SKM-1 treated with dmso at 0.1 percent for 144 hours (cell line): ENCODE results near the gene HOXD10.

Experiments used
- DNase-seq: peaks from one replicate; lab custom pipeline; 2025; ENCODE audit not compliant: unreplicated experiment; lab: John Stamatoyannopoulos, UW

HOXD10 gene

DNA sequence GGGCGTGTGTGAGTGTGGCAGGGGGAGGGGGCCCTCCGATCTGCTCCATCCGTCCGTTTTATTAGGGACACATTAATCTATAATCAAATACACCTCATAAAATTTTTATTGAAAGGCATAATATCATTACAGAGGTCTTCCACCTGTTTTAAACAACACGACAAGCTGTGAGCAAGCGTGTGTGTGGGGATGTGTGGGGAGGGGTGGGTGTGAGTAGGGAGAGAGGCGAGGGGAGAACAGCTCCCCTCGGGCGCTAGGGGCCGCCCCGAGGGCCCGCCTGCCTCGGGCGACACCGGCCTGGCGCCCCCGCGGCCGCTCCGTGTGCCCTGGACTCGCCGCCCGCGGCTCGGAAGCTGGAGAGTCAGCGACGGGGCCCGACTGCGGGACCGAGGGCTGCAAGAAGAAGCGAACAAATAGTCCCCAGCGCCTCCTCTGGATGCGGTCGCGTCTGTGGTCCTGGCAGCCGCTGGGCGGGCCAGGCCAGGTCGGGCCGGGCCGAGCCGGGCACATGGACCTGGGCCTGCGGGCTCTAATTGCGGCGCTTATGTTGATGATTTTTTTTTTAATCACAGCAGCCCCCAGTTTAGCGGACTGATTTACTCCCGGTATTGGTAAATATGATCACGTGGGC is 5.6 kb downstream of the HOXD10 start:
- no peak for DNase-seq

DNA sequence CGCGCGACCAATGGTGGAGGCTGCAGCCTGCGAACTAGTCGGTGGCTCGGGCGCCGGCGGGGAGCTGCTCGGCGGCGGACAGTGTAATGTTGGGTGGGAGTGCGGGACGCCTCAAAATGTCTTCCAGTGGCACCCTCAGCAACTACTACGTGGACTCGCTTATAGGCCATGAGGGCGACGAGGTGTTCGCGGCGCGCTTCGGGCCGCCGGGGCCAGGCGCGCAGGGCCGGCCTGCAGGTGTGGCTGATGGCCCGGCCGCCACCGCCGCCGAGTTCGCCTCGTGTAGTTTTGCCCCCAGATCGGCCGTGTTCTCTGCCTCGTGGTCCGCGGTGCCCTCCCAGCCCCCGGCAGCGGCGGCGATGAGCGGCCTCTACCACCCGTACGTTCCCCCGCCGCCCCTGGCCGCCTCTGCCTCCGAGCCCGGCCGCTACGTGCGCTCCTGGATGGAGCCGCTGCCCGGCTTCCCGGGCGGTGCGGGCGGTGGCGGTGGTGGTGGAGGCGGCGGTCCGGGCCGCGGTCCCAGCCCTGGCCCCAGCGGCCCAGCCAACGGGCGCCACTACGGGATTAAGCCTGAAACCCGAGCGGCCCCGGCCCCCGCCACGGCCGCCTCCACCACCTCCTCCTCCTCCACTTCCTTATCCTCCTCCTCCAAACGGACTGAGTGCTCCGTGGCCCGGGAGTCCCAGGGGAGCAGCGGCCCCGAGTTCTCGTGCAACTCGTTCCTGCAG is 6.3 kb downstream of the HOXD10 start, which contains the start of gene HOXD9:
Gene HOXD9 (plus strand): TSS at position 37 of the 728 bp plus-strand sequence. CDS start 50 bp downstream, at position 87.
- no peak for DNase-seq

DNA sequence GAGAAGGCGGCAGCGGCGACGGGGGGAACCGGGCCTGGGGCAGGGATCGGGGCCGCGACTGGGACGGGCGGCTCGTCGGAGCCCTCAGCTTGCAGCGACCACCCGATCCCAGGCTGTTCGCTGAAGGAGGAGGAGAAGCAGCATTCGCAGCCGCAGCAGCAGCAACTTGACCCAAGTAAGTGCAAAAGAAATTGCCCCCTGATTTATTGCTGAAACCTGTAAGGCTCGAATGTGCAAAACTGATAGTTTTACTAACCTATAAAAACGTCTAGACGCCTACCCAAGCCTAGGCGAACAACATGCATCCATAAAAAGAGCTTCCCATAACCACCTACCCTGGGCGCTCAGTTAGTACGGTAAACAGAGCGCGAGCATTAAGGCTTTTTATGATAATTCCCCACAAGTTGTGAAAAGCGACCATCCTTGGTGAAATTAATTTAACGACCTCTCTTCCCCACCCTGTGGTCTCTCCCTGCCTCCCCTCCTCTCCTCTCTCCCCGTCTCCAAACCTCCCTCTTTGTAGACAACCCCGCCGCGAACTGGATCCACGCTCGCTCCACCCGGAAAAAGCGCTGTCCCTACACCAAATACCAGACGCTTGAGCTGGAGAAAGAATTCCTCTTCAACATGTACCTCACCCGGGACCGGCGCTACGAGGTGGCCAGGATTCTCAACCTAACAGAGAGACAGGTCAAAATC is 7.0 kb downstream of the HOXD10 start:
- no peak for DNase-seq

DNA sequence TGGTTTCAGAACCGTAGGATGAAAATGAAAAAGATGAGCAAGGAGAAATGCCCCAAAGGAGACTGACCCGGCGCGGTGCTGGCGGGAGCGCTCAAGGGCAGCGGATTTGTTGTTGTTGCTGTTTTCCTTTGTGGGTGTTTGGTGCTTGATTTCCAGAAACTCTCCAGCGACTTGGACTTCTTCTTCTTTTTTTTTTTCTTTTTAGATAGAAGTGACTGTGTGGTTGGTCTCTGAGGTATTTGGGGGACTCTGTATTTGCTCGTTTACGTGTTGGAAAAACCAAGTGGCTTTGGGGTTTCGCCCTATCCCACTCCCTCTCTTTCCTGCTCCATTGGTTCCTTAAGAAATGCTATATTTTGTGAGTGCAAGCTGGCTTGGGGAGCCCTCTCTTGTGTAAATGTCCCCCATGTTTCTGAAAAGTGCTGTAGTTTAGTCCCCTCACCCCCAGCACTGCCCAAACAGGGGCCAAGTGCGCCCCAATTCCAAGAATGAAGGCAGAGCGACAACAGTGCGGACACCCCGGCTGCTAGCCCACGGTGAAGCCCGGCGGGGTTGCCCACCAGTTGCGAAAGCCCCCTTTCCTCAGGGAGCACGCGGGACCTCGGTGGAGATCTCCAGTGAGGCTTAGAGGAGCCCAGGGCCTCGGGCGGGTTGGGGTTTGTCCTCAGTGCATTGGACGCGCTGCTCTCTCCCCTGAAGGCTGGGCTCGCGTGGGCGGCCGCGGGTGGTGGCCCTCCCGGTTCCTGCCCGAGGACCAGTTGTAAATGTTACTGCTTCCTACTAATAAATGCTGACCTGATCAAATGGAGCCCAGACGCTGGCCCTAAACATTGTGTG is 7.8 kb downstream of the HOXD10 start:
- DNase-seq, result no peak

DNA sequence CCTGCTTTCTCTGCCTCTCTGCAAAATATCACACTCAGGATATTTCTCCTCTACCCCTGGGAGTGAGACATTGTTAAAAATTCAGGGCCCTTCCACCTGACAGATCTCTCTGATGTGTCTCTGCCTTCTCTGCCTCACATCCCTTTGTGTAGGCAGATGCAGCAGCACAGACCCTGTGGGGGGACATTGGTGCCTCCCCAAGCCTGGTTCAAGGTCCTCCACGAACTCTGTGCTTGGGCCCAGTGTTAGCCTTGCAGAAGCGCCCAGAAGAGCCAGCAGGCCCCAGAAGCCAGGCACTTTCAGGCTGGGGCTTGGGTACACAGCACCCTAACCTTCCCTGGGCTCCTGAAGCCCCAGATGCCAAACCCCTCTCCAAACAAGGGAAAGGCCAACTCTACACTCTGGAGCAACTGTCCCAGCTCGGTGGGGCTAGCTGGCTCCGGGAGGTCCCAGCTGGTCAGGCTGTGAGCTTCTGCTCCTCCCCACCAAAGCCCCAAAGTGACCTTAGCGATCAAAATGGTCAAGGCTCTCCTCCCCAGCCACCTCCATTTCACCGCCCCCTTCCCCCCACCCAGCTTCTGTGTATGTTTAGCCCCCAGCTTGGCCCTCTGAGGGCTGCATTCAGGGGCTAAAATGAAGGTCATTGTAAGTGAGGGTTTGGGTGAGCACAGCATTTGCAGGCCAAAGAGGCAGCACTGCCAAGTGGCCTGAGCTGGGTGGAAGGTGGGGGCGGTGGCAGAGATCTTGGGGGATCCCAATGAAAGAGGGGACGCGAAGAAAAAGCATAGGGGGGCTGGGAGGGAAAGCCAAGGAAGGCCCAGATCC is 8.6 kb downstream of the HOXD10 start:
- DNase-seq, result no peak

DNA sequence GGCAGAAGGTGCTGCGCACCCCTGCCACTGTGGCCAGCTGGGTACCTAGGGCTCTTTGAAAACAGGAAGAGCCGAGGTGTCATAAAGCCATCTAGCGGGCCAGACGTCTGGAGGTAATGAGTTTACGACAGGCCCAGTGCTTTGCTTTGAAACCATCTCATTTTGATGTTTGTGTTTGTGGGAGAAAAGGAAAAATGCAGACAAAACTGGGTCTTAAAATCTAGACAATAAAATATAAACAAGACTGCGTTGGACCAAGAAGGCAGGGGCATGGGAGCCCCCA is 9.1 kb downstream of the HOXD10 start:
- no peak for DNase-seq

DNA sequence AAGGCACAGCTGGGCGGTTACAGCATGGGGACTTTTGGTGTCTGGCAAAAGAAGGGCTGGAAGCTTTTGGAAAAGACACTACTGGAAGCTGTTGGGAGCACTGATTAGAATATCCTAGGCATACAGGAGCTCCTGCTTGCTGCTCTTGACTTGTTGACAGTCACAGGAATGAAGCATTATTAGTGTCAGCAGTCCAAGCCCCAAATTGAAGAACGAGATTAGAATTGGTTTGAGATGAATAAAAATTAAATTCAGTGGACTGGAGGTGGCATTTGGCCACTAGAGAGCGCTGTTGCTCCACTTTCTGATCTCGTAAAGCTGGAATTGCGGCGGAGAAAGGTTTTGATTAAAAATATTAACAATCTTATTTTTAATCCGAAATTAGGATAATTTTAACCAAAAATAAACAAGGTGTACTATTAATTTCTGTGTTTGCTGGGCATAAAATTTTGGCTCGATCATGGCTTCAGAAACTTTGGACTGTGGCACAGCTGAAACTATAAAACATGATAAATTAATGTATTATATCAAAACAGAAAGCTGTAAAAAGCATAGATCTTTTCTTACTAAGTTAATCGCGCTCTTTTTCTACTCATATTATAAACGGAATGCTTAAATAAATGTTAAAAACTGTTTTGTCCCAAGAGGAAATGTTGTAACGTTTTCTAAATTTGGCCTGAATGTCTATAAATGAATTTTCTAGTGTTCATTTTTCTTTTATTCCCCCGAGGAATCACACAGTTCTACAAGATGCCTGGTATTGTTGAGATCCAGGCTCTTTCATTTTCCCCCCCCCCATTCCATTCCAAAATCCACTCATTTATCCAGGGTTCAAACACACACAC is 10.6 kb downstream of the HOXD10 start:
- DNase-seq, result peak; percentile 56

DNA sequence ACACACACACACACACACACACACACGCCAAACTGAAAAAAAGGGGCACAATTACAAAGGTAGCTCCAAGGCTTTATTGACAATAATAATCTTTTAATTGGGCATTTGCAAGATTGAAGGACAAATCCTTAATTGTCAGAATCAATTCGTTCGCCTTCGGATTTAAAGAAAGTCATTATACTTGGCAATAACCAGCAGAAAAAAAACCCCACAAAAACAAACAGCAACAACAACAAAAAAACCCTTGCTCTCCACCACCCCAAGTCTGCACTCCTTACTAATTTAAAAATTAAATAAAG is 11.1 kb downstream of the HOXD10 start:
- no peak for DNase-seq

DNA sequence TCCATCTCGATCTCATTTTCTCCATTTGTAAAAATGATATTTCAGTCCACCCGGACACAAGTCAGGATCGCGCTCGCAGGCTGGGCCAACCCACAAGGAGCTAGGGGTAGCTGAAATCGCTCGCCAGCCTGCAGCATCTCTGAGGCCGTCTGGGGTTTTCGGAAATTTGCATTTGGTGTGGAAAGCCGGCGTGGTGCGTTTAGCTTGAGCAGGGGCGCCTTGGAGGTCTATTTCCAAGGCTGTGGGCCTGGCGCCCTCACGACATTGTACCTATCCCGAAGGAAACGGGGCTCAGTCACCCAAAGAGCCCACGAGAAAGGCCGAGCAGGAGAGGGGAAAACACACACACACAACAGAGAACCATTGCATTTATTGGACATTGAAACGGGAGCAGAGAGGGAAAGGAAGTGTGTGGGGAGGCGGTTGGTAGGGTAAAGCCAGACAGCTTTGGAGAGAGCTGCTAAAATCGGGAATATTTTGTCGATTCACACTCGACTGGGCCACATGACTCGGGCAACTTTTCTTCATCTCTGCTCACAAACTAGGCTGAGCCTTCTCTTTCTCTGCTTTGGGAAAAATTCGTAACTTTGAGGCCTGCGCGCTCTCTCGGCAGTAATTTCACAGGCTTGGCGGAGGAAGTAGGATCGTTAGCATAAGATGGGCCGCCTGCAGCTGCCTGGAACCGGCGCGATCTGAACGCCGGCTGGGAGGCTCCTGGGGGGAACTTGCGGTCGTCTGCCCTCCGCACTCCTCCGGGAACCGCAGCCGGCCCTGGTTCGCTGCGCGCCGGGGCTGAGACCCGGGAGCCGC is 11.8 kb downstream of the HOXD10 start:
- no peak for DNase-seq

DNA sequence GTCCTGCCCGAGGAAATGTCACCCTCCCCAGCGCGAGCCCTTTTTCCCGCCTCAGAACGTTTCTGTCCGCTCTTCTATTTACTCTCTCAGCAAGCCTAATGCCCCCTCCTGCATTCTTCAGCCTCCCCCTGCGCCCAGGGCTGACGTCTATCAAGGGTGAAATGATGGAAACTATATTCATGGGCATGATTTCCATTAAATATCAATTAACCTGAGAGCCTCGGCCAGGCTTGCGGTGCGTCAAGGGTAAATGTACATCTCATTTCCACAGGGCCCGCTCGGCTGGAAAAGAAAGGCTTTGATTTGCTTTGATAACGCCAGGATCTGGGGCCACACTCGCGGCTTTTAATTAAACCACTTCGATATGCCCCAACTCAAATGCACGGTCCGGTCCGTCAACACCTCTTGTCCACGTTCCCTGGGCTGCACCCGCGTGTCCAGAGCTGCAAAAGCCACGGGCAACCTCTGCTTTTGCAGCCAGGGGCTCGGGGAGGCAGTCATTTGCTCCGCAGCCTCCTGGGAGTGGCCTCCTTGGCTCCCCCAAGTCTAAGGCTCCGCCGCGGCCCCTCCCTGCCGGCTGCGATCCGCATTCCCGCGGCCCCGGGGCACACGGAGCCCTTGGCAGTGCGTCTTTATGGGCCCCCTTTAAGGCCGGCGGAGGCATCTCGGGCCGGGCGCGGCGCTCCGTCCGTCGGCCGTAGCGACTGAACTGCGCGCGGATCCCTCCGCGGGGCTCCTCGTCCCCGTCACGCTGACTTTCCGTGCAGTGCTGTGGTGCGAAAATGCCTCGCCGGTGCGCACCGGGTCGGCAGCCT is 12.6 kb downstream of the HOXD10 start, which contains the start of gene HOXD8:
Gene HOXD8 (plus strand): TSS at position 724 of the 815 bp plus-strand sequence. CDS start 662 bp downstream, outside the sequence.
- DNase-seq, result no peak

DNA sequence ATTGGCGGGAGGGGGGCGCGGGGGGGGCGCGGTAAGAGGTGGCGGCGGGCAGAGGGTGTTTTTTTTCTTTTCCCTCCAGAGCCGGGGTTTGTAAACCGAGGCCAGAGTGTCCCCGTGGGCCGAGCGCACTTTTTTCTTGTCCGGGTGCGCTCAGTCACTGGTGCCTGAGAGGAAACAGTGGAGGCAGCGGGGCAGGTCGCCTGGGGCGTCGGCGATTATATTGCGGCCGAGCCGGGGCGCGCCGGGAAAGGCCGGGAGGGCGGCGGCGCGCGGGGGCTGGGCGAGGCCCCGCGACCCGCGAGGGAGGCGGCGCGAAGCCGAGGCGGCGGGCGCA is 13.2 kb downstream of the HOXD10 start:
- DNase-seq, result no peak

DNA sequence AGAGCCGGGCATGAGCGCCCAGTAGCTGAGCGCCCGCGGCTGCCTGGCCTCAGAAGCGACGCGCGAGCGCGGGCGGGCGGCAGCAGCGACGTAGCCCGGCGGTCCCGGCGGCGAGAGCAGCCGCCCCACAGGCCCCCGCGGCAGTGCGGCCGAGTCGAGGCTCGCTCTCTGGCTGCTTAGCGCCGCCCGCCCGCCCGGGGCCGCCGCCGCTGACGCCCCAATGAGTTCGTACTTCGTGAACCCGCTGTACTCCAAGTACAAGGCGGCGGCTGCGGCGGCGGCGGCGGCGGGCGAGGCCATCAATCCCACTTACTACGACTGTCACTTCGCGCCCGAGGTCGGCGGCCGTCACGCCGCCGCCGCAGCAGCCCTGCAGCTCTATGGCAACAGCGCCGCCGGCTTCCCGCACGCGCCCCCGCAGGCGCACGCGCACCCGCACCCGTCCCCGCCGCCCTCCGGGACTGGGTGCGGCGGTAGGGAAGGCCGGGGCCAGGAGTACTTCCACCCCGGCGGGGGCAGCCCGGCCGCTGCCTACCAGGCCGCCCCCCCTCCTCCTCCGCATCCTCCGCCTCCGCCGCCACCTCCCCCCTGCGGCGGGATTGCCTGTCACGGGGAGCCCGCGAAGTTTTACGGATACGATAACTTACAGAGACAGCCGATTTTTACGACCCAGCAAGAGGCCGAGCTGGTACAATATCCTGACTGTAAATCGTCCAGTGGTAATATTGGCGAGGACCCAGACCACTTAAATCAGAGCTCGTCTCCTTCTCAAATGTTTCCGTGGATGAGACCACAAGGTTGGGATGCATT is 13.8 kb downstream of the HOXD10 start:
- no peak for DNase-seq

DNA sequence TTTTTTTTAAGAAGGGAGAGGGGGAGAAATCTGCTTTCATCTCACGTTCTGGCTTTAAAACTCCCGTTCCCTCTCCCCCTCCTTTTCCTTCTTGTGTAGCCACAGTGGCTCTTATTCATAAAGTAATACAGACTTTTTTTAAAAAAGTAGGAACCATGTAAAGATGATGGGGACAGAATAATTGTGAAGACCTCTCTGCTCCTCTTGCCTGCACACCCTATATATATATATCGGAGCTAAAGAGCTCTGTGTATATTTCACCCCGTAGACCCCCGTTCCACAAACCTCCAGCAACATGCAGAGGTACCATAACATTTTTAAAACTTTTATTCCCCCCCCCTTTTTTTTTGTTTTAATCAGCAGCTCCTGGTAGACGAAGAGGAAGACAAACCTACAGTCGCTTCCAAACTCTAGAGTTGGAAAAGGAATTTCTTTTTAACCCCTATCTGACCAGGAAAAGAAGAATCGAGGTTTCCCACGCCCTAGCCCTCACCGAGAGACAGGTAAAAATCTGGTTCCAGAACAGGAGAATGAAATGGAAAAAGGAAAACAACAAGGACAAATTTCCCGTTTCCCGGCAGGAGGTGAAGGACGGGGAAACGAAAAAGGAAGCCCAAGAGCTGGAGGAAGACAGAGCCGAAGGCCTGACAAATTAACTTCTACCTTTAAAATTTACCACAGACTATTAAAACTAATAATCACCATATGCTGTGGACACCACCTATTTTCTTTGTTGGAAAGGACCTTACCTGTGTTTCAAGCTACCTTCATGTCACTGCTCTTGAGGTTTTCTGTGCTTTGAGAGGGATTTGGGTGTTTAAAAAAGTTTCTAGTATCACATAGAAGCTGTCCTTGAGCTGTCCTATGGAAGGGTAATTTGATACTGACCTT is 14.6 kb downstream of the HOXD10 start:
- no peak for DNase-seq

DNA sequence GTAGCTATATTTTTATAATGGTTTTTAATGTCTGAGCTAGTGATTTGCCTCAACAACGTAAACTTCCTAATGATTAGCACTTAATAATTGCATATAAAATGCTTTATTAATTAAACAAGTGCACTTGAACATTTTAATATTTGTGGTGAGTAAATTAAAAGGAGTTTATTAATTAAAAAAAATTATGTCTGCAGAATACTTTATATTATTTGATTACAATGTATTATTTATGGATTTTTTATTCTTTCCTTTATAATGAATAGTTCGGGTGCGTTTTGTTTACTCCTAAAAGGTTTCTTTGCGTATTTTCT is 15.2 kb downstream of the HOXD10 start:
- no peak for DNase-seq

DNA sequence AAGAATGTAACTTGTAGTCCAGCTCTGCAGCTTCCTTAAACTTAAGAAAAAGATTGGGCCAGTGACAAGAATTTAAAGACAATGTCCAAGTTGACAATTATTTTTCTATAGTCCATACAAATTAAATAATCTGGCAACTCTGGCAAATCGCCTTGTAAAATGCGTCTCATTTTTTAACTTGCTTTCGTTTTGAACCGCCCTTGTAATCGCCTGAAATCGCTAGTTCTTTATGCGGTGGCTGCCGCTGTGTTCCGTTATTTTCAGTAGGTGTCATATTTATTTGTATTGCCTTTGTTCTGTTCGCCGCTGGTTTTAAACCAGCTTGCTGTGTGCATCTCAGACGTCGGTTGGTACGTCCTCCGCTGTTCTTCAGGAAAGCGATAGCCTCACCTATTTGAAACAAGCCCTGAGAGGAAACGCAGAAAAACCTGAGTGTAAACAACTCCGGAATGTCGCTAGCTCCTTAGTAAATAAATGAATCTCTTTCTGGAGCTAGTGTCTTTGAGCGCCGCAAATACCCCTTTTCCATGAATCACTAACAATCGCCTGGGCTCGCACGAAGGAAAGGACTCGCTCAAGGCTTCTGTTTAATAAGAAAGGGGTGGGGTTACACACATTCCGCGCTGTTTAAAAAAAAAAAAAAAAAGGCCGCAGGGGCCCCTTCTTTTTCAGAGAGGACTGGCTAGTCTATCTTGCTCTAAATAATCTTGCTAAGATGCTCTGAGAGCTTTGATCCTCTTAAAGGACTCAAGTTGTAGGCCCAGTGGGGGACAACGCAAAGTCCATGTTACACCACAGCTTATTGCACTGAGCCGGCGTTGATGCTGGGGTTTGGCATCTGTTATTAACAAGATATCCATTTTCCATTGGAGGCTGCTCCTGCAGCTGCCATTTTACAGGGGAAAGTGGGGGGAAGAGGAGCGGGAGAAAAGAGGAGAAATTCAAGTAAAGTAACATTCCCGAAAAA is 15.9 kb downstream of the HOXD10 start:
- DNase-seq, result no peak
